T-cell (primary cell): ENCODE measurements around the gene SURF1. TPM values are rescaled to one million over a fixed set of nuclear protein-coding genes. Genes with fewer than 3 reads are reported as not detected.
"Not testable (repeated sequence)": the region's sequence is repeated elsewhere in the genome, so short reads cannot be mapped to it uniquely, and the experiment has no call there.

Experiments used
- ATAC-seq, 4 experiments: fragments of 200-7000 bp in 3 of 4; fragments of 150-1000 bp in 1 of 4; cut with Tn5 transposase; replicated peaks in 1 of 4; 1 replicate in 3 of 4; 2 replicates in 1 of 4; pipeline ENCODE4 v1.10.0; 2021; ENCODE audit warnings: moderate library complexity in 3 of 4, mild to moderate bottlenecking in 2 of 4, moderate number of reproducible peaks in 1 of 4
- CTCF ChIA-PET, 2 donors: fragments of 300-600 bp; sonication (Branson Sonifier 250); formaldehyde crosslinking; loops; one replicate each; lab custom pipeline; 2022; ENCODE audit warnings: antibody characterized with exemption in 2 of 2; lab: Charles Lee
- POLR2A ChIA-PET, 2 donors: fragments of 300-600 bp; sonication (Branson Sonifier 250); formaldehyde crosslinking; loops; one replicate each; lab custom pipeline; 2022; ENCODE audit warnings: antibody characterized with exemption in 2 of 2; lab: Charles Lee
- DNase-seq, 35 experiments: peaks; one replicate each; pipeline versions ENCODE4 v3.0.0 to v3.0.0-alpha.2; 2013 to 2023
- H3K27ac ChIP-seq: one replicate; pipeline ENCODE4 v1.5.1; 2013; ENCODE audit warnings: low read length
- H3K27me3 ChIP-seq, 2 experiments: replicated peaks in 1 of 2; 1 replicate in 1 of 2; 2 replicates in 1 of 2; pipeline versions ENCODE4 v1.6.1 to v1.7.0; 2013; ENCODE audit warnings: low read length in 1 of 2, mixed read lengths in 1 of 2; ENCODE audit not compliant: control insufficient read depth in 2 of 2, insufficient read depth in 2 of 2; ENCODE audit errors: extremely low read depth in 1 of 2
- H3K36me3 ChIP-seq, 2 donors: 1 replicate in 1 of 2; 2 replicates in 1 of 2; pipeline versions ENCODE4 v1.6.1 to v1.7.0; 2013; ENCODE audit warnings: low read length in 1 of 2; ENCODE audit not compliant: control insufficient read depth in 2 of 2, insufficient read depth in 1 of 2; ENCODE audit errors: extremely low read depth in 1 of 2
- H3K4me1 ChIP-seq, 2 experiments: 1 replicate in 1 of 2; 2 replicates in 1 of 2; pipeline versions ENCODE4 v1.6.1 to v1.7.0; 2013; ENCODE audit warnings: low read length in 2 of 2, mixed read lengths in 1 of 2; ENCODE audit not compliant: insufficient read depth in 2 of 2, control insufficient read depth in 1 of 2; ENCODE audit errors: extremely low read depth in 1 of 2
- H3K4me3 ChIP-seq, 2 donors: 1 replicate in 1 of 2; 2 replicates in 1 of 2; pipeline versions ENCODE4 v1.5.1 to v1.7.0; 2013; ENCODE audit warnings: mild to moderate bottlenecking in 2 of 2, low read length in 1 of 2, moderate library complexity in 1 of 2; ENCODE audit not compliant: control insufficient read depth in 1 of 2; ENCODE audit errors: extremely low read depth in 1 of 2
- H3K9me3 ChIP-seq: 2 replicates; pipeline ENCODE4 v1.7.0; 2013
- H3K27ac Mint-ChIP-seq, 2 donors: one replicate each; pipeline ENCODE4 v1.8.0; 2020 to 2021; ENCODE audit warnings: mild to moderate bottlenecking in 2 of 2, mixed read lengths in 2 of 2
- H3K27me3 Mint-ChIP-seq, 2 donors: one replicate each; pipeline ENCODE4 v1.8.0; 2021 to 2022; ENCODE audit warnings: mixed read lengths in 2 of 2
- H3K36me3 Mint-ChIP-seq: one replicate; pipeline ENCODE4 v1.8.0; 2021; ENCODE audit warnings: mixed read lengths
- H3K4me1 Mint-ChIP-seq, 3 donors: one replicate each; pipeline ENCODE4 v1.8.0; 2020 to 2022; ENCODE audit warnings: mixed read lengths in 3 of 3, mild to moderate bottlenecking in 1 of 3
- H3K4me3 Mint-ChIP-seq, 3 donors: one replicate each; pipeline ENCODE4 v1.8.0; 2020 to 2022; ENCODE audit warnings: mild to moderate bottlenecking in 3 of 3, mixed read lengths in 3 of 3, moderate library complexity in 3 of 3
- H3K9me3 Mint-ChIP-seq, 3 donors: one replicate each; pipeline ENCODE4 v1.8.0; 2020 to 2022; ENCODE audit warnings: mixed read lengths in 3 of 3
- WGBS: methylation state at CpG from one replicate; pipeline ENCODE4 v1.1.5; 2013; ENCODE audit warnings: missing lambda C conversion rate; ENCODE audit not compliant: insufficient coverage; 5-methylcytosine and 5-hydroxymethylcytosine counted together
- total RNA-seq, 35 experiments: library from RNA in 6 of 35; stranded (reverse) in 6 of 35; fragments of 120-200 nt in 1 of 35; gene quantifications; one replicate each; pipeline versions ENCODE4 v1.2.1 to v1.2.4 and lab custom pipeline; 2013 to 2026

The SURF1 gene
- total RNA-seq, 5 donors from 2014 or later (not counting 1 experiment from before 2014, with no cell fraction given) = 33.0 to 58.7 (median 58.3) TPM

- WGBS = 93% methylated on average over 15 of the region's 19 CpGs
- Histone ChIP-seq H3K27ac (no peak overlapping the region), H3K27me3 (no peaks in the 10 kb centered on the region), H3K4me1 (peaks cover 12 to 28% of the 10 kb centered on the region in 2 experiments), H3K36me3 (peaks cover 24 to 46% of the 10 kb centered on the region in 2 donors), H3K9me3 (no peaks in the 10 kb centered on the region), H3K4me3 (no peak overlapping the region)
- peaks cover 22% of the 10 kb centered on the region for H3K36me3 Mint-ChIP-seq
- peaks cover 28 to 35% (median 32%) of the 10 kb centered on the region in 3 donors for H3K4me1 Mint-ChIP-seq
- CTCF ChIA-PET = interaction anchor here in 1 of 2 donors (1.4 kb wide), 1 partner anchor 40 kb away, joined by 4 read pairs; no protein-coding TSS in a partner anchor
- no peak overlapping the region for H3K4me3 Mint-ChIP-seq
- H3K9me3 Mint-ChIP-seq = no peaks in the 10 kb centered on the region
- ATAC-seq (no peak), DNase-seq (peak in 1 of 35 experiments; percentile 17)
- POLR2A ChIA-PET = no interaction called here
- no peaks in the 10 kb centered on the region for H3K27me3 Mint-ChIP-seq
- H3K27ac Mint-ChIP-seq = no peak overlapping the region
Observed at GRCh38 chr9:133331221-133331620, 25.1 kb downstream of the SURF1 start.

- H3K27ac ChIP-seq, H3K27me3 ChIP-seq, H3K4me3 ChIP-seq, CTCF ChIA-PET, H3K9me3 Mint-ChIP-seq, H3K27me3 Mint-ChIP-seq, H3K9me3 ChIP-seq, H3K4me3 Mint-ChIP-seq, H3K27ac Mint-ChIP-seq, POLR2A ChIA-PET, ATAC-seq: not testable (repeated sequence)
- 83% methylated on average over 3 of the region's 21 CpGs for WGBS
- peaks cover 21 to 46% of the 10 kb centered on the region in 2 donors for H3K36me3 ChIP-seq
- DNase-seq = peak in 1 of 35 experiments; percentile 21
- Mint-ChIP-seq H3K4me1 (peaks cover 14 to 21% (median 20%) of the 10 kb centered on the region in 3 donors), H3K36me3 (peaks cover 20% of the 10 kb centered on the region)
- peaks cover 4 to 14% of the 10 kb centered on the region in 2 experiments for H3K4me1 ChIP-seq
Observed at GRCh38 chr9:133329306-133330156, 26.8 kb downstream of the SURF1 start.

GRCh38 chr9:133327834-133328484 is 28.3 kb downstream of the SURF1 start:
- POLR2A ChIA-PET = no interaction called here
- CTCF ChIA-PET = no interaction called here
- 93% methylated on average over 7 of the region's 10 CpGs for WGBS
- H3K9me3 ChIP-seq = no peaks in the 10 kb centered on the region
- no peak for ATAC-seq
- DNase-seq = peak in 1 of 35 experiments; percentile 14
- Mint-ChIP-seq H3K9me3 (no peaks in the 10 kb centered on the region), H3K4me1 (peaks cover 4 to 13% (median 8%) of the 10 kb centered on the region in 3 donors), H3K27me3 (no peaks in the 10 kb centered on the region), H3K4me3 (no peak overlapping the region), H3K27ac (no peak overlapping the region), H3K36me3 (peaks cover 12% of the 10 kb centered on the region)
- H3K4me3 ChIP-seq = no peak overlapping the region
- peaks cover 6 to 30% of the 10 kb centered on the region in 2 donors for H3K36me3 ChIP-seq
- no peak overlapping the region for H3K27ac ChIP-seq
- peaks cover 0 to 5% of the 10 kb centered on the region in 2 experiments for H3K27me3 ChIP-seq
- H3K4me1 ChIP-seq = no peaks in the 10 kb centered on the region

GRCh38 chr9:133327021-133327420 is 29.3 kb downstream of the SURF1 start:
- POLR2A ChIA-PET, CTCF ChIA-PET: not testable (repeated sequence)
- WGBS = 93% methylated on average over 3 of the region's 6 CpGs

GRCh38 chr9:133323991-133324703 is 32.1 kb downstream of the SURF1 start:
- CTCF ChIA-PET = no interaction called here
- no peak overlapping the region for H3K4me3 Mint-ChIP-seq
- peaks cover 0 to 6% (median 4%) of the 10 kb centered on the region in 3 donors for H3K4me1 Mint-ChIP-seq
- Histone ChIP-seq H3K27ac (no peak overlapping the region), H3K9me3 (no peaks in the 10 kb centered on the region), H3K4me1 (no peaks in the 10 kb centered on the region), H3K27me3 (peaks cover 0 to 21% of the 10 kb centered on the region in 2 experiments), H3K4me3 (no peak overlapping the region), H3K36me3 (no peaks in the 10 kb centered on the region)
- no peaks in the 10 kb centered on the region for H3K36me3 Mint-ChIP-seq
- H3K27me3 Mint-ChIP-seq = peaks cover 0 to 3% of the 10 kb centered on the region in 2 donors
- no peak overlapping the region for H3K27ac Mint-ChIP-seq
- H3K9me3 Mint-ChIP-seq = no peaks in the 10 kb centered on the region
- no peak for ATAC-seq
- POLR2A ChIA-PET = no interaction called here
- DNase-seq = no peak
- WGBS = 85% methylated on average over 10 of the region's 13 CpGs

More at GRCh38 chr9:133327021-133327420, 29.3 kb downstream of the SURF1 start:
- H3K4me1 ChIP-seq, ATAC-seq, H3K4me3 ChIP-seq, H3K27me3 Mint-ChIP-seq, H3K9me3 ChIP-seq, H3K4me3 Mint-ChIP-seq, H3K27ac ChIP-seq, H3K27ac Mint-ChIP-seq, H3K9me3 Mint-ChIP-seq, H3K36me3 Mint-ChIP-seq, DNase-seq: not testable (repeated sequence)
- peaks cover 4 to 13% (median 7%) of the 10 kb centered on the region in 3 donors for H3K4me1 Mint-ChIP-seq
- Histone ChIP-seq H3K36me3 (peaks cover 5 to 21% of the 10 kb centered on the region in 2 donors), H3K27me3 (peaks cover 0 to 11% of the 10 kb centered on the region in 2 experiments)

- WGBS = 87% methylated on average over 6 of the region's 10 CpGs
- POLR2A ChIA-PET = no interaction called here
Observed at GRCh38 chr9:133323211-133323610, 33.1 kb downstream of the SURF1 start.

More at GRCh38 chr9:133323211-133323610, 33.1 kb downstream of the SURF1 start:
- DNase-seq (no peak), ATAC-seq (no peak)
- no peak overlapping the region for H3K4me3 Mint-ChIP-seq
- no peaks in the 10 kb centered on the region for H3K36me3 Mint-ChIP-seq
- H3K9me3 ChIP-seq = no peaks in the 10 kb centered on the region
- no peaks in the 10 kb centered on the region for H3K9me3 Mint-ChIP-seq
- CTCF ChIA-PET = no interaction called here
- H3K4me3 ChIP-seq = no peak overlapping the region
- peaks cover 0 to 25% of the 10 kb centered on the region in 2 experiments for H3K27me3 ChIP-seq
- no peak overlapping the region for H3K27ac Mint-ChIP-seq
- H3K4me1 Mint-ChIP-seq = no peaks in the 10 kb centered on the region
- H3K27me3 Mint-ChIP-seq = peaks cover 0 to 3% of the 10 kb centered on the region in 2 donors
- H3K4me1 ChIP-seq = no peaks in the 10 kb centered on the region
- H3K36me3 ChIP-seq = no peaks in the 10 kb centered on the region
- H3K27ac ChIP-seq = no peak overlapping the region
